Measurements from ENCODE around the gene ITPKB.

The ITPKB gene

DNA sequence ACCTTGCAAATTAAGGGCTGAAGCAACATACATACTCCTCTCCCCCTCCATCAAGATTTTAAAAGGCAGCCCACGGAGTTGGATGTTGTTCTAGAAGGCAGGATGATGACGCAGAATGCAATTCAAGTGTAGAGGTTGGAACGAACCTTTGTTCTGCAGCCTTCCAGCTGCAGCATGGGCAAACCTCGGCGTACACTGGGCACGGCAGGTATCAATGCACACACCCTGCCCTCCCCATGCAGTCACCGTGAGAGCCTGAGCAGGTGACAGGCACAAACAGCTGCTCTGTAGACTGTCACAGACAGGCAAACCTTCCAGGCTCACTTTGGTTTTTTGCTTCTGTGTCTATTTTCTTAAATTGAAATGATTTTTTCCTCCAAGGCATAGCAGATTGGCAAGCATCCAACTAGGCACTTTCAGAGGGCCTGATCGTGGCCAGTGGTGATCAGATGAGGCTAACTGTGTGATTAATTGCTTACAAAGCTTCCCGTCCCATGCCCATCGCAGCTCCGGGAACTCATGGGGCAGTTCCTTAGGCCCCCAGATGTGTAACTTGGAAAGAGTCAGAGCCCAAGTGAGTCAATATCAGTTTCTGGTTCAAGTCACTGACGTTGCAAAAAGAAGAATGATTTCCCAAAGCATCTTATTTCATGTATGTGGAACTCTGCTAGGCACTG lies 82.3 kb downstream of the ITPKB start:
- TF ChIP-seq, protein P1, sequence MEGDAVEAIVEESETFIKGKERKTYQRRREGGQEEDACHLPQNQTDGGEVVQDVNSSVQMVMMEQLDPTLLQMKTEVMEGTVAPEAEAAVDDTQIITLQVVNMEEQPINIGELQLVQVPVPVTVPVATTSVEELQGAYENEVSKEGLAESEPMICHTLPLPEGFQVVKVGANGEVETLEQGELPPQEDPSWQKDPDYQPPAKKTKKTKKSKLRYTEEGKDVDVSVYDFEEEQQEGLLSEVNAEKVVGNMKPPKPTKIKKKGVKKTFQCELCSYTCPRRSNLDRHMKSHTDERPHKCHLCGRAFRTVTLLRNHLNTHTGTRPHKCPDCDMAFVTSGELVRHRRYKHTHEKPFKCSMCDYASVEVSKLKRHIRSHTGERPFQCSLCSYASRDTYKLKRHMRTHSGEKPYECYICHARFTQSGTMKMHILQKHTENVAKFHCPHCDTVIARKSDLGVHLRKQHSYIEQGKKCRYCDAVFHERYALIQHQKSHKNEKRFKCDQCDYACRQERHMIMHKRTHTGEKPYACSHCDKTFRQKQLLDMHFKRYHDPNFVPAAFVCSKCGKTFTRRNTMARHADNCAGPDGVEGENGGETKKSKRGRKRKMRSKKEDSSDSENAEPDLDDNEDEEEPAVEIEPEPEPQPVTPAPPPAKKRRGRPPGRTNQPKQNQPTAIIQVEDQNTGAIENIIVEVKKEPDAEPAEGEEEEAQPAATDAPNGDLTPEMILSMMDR (IDR thresholded peaks at IDR 0.05; ENCODE audit: low read depth, low read length) = no peak
- TF ChIP-seq POLR2A (IDR thresholded peaks at IDR 0.05; ENCODE audit: extremely low read depth, insufficient read length) (no peak), MYC (IDR thresholded peaks at IDR 0.05; ENCODE audit: low read depth, low read length) (no peak)
- TF ChIP-seq, protein P2, sequence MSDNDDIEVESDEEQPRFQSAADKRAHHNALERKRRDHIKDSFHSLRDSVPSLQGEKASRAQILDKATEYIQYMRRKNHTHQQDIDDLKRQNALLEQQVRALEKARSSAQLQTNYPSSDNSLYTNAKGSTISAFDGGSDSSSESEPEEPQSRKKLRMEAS (IDR thresholded peaks at IDR 0.05; ENCODE audit: low read depth, low read length) = no peak
- no peak overlapping the region for H3K4me3 ChIP-seq (ENCODE audit: low read depth, low read length)
- DNase-seq (ENCODE audit: low read depth) = no peak

DNA sequence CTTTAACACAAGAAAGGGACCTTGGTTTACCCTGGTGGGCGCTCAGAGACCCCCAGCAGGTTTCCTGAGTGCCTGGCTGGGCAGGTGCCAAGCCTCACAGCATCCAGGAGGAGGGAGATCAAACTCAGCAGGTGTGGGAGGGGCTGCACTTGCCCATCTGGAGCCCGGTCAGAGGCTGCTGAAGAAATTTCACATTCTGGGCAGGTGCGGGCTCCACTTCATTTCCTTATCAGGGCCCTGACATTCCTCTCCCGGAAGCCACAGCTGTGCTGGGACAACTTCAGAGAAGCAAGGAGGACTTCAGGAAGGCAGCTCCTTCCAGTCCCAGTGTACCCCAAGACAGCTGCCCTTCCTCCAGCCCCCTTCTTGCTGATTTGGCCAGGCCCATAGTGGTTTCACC lies 82.9 kb downstream of the ITPKB start:
- DNase-seq (ENCODE audit: low read depth) = no peak
- no peak overlapping the region for H3K4me3 ChIP-seq (ENCODE audit: low read depth, low read length)
- TF ChIP-seq POLR2A (IDR thresholded peaks at IDR 0.05; ENCODE audit: extremely low read depth, insufficient read length) (no peak), MYC (IDR thresholded peaks at IDR 0.05; ENCODE audit: low read depth, low read length) (no peak)
- TF ChIP-seq, protein P2 (IDR thresholded peaks at IDR 0.05; ENCODE audit: low read depth, low read length) = no peak
- TF ChIP-seq, protein P1 (IDR thresholded peaks at IDR 0.05; ENCODE audit: low read depth, low read length) = no peak

DNA sequence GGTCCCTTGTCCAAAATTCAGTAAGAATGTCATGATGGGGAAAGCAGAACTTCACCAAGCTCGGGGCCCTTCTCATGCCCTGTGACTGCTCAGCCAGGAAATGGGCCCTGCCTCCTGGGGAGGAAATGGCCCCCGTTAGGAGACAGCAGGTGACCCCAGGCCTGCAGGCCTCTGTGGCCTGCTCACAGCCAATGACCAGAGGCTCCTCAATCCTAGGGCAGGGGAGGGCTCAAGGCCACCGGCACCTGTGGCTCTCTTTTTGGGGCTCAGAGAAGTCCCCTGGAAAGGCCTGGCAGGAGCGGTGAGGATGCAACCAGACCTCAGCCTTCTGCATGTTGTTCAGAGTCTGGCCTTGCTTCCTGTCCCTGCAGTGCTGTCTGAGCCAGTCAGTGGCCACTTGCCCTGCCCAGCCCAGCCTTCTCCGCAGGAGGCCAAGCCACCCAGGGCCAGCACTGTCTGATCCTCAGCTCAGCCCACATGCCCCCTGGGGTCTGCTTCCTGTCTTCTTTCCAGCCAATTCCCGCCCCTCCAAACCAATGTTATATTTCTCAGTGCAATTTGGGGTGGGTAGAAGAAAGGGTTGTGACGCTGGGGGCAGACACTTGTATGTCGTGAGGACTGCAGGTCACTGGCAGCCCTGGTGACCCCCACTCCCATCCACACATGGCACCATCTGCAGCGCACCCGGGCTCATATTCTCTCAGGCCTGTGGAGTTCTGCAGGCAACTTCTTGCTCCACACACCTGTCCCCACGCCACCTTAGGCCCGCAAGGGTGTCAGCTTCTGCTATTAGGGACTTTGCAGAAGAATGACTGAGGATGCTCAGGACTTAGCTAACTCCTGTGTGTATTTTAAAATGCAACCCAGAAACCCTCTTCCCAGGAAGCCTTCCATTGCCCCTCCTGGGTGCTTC lies 83.6 kb downstream of the ITPKB start:
- TF ChIP-seq, protein P1 (IDR thresholded peaks at IDR 0.05; ENCODE audit: low read depth, low read length) = no peak
- TF ChIP-seq, protein P2 (IDR thresholded peaks at IDR 0.05; ENCODE audit: low read depth, low read length) = no peak
- no peak for TF ChIP-seq POLR2A (IDR thresholded peaks at IDR 0.05; ENCODE audit: extremely low read depth, insufficient read length)
- no peak for TF ChIP-seq MYC (IDR thresholded peaks at IDR 0.05; ENCODE audit: low read depth, low read length)
- no peak overlapping the region for H3K4me3 ChIP-seq (ENCODE audit: low read depth, low read length)
- peak; percentile 52 for DNase-seq (ENCODE audit: low read depth)

DNA sequence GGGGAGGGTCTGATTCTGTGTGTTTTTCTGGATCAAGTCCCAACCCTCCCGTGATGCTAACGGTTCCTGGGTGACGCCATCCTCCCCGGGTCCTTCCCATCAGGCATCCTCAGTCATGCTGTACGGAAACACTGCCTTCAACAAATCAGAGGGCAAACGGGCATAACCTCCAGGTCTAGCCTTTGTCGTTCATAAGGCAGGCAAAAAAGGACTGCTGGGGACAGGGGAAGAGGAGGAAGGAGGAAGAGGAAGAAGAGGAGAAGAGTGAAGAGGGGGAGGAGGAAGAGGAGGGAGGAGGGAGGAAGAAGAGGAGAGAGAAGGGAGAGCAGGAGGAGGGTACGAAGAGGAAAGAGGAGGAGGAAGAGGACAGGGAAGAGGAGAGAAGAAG lies 84.4 kb downstream of the ITPKB start:
- TF ChIP-seq POLR2A (IDR thresholded peaks at IDR 0.05; ENCODE audit: extremely low read depth, insufficient read length) = no peak
- TF ChIP-seq, protein P2 (IDR thresholded peaks at IDR 0.05; ENCODE audit: low read depth, low read length) = no peak
- no peak for TF ChIP-seq MYC (IDR thresholded peaks at IDR 0.05; ENCODE audit: low read depth, low read length)
- TF ChIP-seq, protein P1 (IDR thresholded peaks at IDR 0.05; ENCODE audit: low read depth, low read length) = no peak
- H3K4me3 ChIP-seq (ENCODE audit: low read depth, low read length) = no peak overlapping the region
- no peak for DNase-seq (ENCODE audit: low read depth)

DNA sequence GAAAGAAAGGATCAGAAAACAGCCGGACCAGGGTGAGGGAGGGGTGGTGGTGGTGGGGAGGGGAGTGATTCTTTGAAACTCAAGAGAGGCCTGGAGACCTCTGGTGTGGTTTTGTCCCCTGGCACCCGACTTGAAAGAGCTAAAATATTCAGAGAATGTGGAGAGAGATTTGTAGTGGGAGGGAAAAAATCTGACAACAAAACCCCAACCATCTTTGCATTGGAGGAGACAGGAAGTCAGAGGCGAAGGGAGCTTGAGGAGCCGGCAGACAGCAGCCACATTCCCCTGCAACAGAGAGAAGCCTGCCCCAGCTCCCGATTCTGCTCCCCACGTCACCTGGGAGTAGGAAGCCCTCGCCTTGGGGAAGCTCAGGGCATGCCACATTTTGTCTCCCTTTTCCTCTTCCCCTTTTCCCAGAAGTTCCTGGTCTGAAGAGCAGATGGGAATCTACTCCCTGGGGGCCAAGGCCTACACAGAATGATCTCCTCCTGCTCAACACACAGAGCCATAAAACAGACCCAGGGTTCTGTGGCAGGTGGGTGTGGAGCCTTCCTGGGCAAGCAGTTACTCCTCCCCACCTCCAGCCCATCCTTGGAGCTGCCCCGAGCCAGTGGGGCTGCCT lies 84.9 kb downstream of the ITPKB start:
- no peak overlapping the region for H3K4me3 ChIP-seq (ENCODE audit: low read depth, low read length)
- TF ChIP-seq POLR2A (IDR thresholded peaks at IDR 0.05; ENCODE audit: extremely low read depth, insufficient read length) = no peak
- TF ChIP-seq MYC (IDR thresholded peaks at IDR 0.05; ENCODE audit: low read depth, low read length) = no peak
- TF ChIP-seq, protein P2 (IDR thresholded peaks at IDR 0.05; ENCODE audit: low read depth, low read length) = no peak
- TF ChIP-seq, protein P1 (IDR thresholded peaks at IDR 0.05; ENCODE audit: low read depth, low read length) = no peak
- DNase-seq (ENCODE audit: low read depth) = no peak
